Endodermal cell (in vitro differentiated cells): ENCODE data around the gene DUS2. TPM values are rescaled to one million over a fixed set of nuclear protein-coding genes. Genes with fewer than 3 reads are reported as not detected.

Experiments
- DNase-seq: peaks from one replicate; pipeline ENCODE4 v3.0.0-alpha.2; 2017
- H3K27ac ChIP-seq: 2 replicates; pipeline ENCODE4 v1.5.1; 2013; ENCODE audit warnings: mild to moderate bottlenecking, low read depth, low read length, moderate library complexity
- H3K27me3 ChIP-seq: 2 replicates; pipeline ENCODE4 v1.6.1; 2013; ENCODE audit warnings: mild to moderate bottlenecking, low read length, moderate library complexity; ENCODE audit not compliant: insufficient read depth, control insufficient read depth, poor library complexity, severe bottlenecking
- H3K36me3 ChIP-seq: 2 replicates; pipeline ENCODE4 v1.7.0; 2013; ENCODE audit warnings: mild to moderate bottlenecking, low read length, moderate library complexity; ENCODE audit not compliant: control insufficient read depth, insufficient read depth
- H3K4me1 ChIP-seq: one replicate; pipeline ENCODE4 v1.7.0; 2013; ENCODE audit warnings: low read length; ENCODE audit not compliant: control insufficient read depth, insufficient read depth
- H3K4me3 ChIP-seq: 2 replicates; pipeline ENCODE4 v1.5.1; 2013; ENCODE audit warnings: mild to moderate bottlenecking, low read length, moderate library complexity
- H3K9ac ChIP-seq: 2 replicates; pipeline ENCODE4 v1.6.1; 2013; ENCODE audit warnings: mild to moderate bottlenecking, low read length, moderate library complexity; ENCODE audit not compliant: poor library complexity, severe bottlenecking; ENCODE audit errors: extremely low read depth
- H3K9me3 ChIP-seq: 2 replicates; pipeline ENCODE4 v1.6.1; 2013; ENCODE audit warnings: mild to moderate bottlenecking, low read length, moderate library complexity; ENCODE audit not compliant: control insufficient read depth
- H3K27ac Mint-ChIP-seq: 2 replicates; pipeline ENCODE4 v1.8.0; 2020; ENCODE audit warnings: mixed read lengths
- H3K27me3 Mint-ChIP-seq: 2 replicates; pipeline ENCODE4 v1.8.0; 2021; ENCODE audit warnings: mild to moderate bottlenecking, mixed read lengths; ENCODE audit not compliant: insufficient read depth
- H3K36me3 Mint-ChIP-seq: 2 replicates; pipeline ENCODE4 v1.8.0; 2020; ENCODE audit warnings: low read depth, mixed read lengths
- H3K4me1 Mint-ChIP-seq: 2 replicates; pipeline ENCODE4 v1.8.0; 2020; ENCODE audit warnings: mixed read lengths
- H3K4me3 Mint-ChIP-seq: 2 replicates; pipeline ENCODE4 v1.8.0; 2020; ENCODE audit warnings: mild to moderate bottlenecking, moderate library complexity, mixed read lengths
- H3K9me3 Mint-ChIP-seq: 2 replicates; pipeline ENCODE4 v1.8.0; 2020; ENCODE audit warnings: mild to moderate bottlenecking, mixed read lengths
- CTCF ChIP-seq: fragments of 200-600 bp; sonication (generic); conservative IDR thresholded peaks from 2 replicates; pipeline ENCODE4 v1.5.0; 2021; ENCODE audit warnings: antibody characterized with exemption, mild to moderate bottlenecking
- WGBS, 2 experiments: methylation state at CpG; one replicate each; pipeline versions ENCODE4 v1.1.5 to v1.1.7; 2013; ENCODE audit warnings: missing lambda C conversion rate in 2 of 2, mixed read lengths in 1 of 2; ENCODE audit not compliant: insufficient coverage in 1 of 2, insufficient read length in 1 of 2; 5-methylcytosine and 5-hydroxymethylcytosine counted together
- total RNA-seq, 2 donors: library from RNA; stranded (reverse); fragmentation: NEBNext Ultra II Directional in 1 of 2; extraction: Animal tissue kit (Norgen Biotek cat#: 25700) in 1 of 2; gene quantifications; 2 replicates in 1 of 2; 3 replicates in 1 of 2; pipeline ENCODE4 v1.2.1, GENCODE V29; 2021

The DUS2 gene
- total RNA-seq, 2 donors from 2014 or later = 23.4 to 24.0 TPM

GRCh38 chr16:68046106-68046505 is 23.0 kb downstream of the DUS2 start:
- WGBS, 2 experiments = 95 to 100% methylated on average over 5 to 7 of the region's 7 CpGs
- no peak overlapping the region for H3K4me3 ChIP-seq
- no peak for TF ChIP-seq CTCF
- no peak overlapping the region for H3K27ac ChIP-seq
- peaks cover 40% of the 10 kb centered on the region for H3K36me3 ChIP-seq
- H3K36me3 Mint-ChIP-seq = peaks cover 42% of the 10 kb centered on the region
- no peak for DNase-seq
- no peaks in the 10 kb centered on the region for H3K9me3 ChIP-seq
- H3K4me1 ChIP-seq = no peaks in the 10 kb centered on the region
- H3K27ac Mint-ChIP-seq = no peak overlapping the region
- H3K27me3 ChIP-seq = no peaks in the 10 kb centered on the region
- no peaks in the 10 kb centered on the region for H3K4me1 Mint-ChIP-seq
- no peaks in the 10 kb centered on the region for H3K9me3 Mint-ChIP-seq
- H3K4me3 Mint-ChIP-seq = no peak overlapping the region
- no peak overlapping the region for H3K9ac ChIP-seq
- H3K27me3 Mint-ChIP-seq = no peaks in the 10 kb centered on the region

GRCh38 chr16:68047987-68048386 is 24.9 kb downstream of the DUS2 start:
- 96 to 100% methylated on average over 1 to 2 of the region's 2 CpGs for WGBS, 2 experiments
- H3K27ac ChIP-seq = no peak overlapping the region
- Mint-ChIP-seq H3K9me3 (no peaks in the 10 kb centered on the region), H3K4me3 (no peak overlapping the region), H3K4me1 (no peaks in the 10 kb centered on the region), H3K27me3 (no peaks in the 10 kb centered on the region), H3K36me3 (peaks cover 48% of the 10 kb centered on the region), H3K27ac (no peak overlapping the region)
- H3K4me3 ChIP-seq = no peak overlapping the region
- no peaks in the 10 kb centered on the region for H3K9me3 ChIP-seq
- no peak for DNase-seq
- H3K36me3 ChIP-seq = peaks cover 36% of the 10 kb centered on the region
- H3K9ac ChIP-seq = no peak overlapping the region
- TF ChIP-seq CTCF = no peak
- H3K27me3 ChIP-seq = no peaks in the 10 kb centered on the region
- H3K4me1 ChIP-seq = no peaks in the 10 kb centered on the region

GRCh38 chr16:68049449-68049848 is 26.4 kb downstream of the DUS2 start:
- Histone ChIP-seq H3K27ac (no peak overlapping the region), H3K27me3 (no peaks in the 10 kb centered on the region), H3K36me3 (peaks cover 40% of the 10 kb centered on the region), H3K4me3 (no peak overlapping the region), H3K9ac (no peak overlapping the region), H3K9me3 (no peaks in the 10 kb centered on the region), H3K4me1 (no peaks in the 10 kb centered on the region)
- no peak for TF ChIP-seq CTCF
- no peaks in the 10 kb centered on the region for H3K27me3 Mint-ChIP-seq
- no peak for DNase-seq
- H3K4me3 Mint-ChIP-seq = no peak overlapping the region
- H3K4me1 Mint-ChIP-seq = no peaks in the 10 kb centered on the region
- H3K36me3 Mint-ChIP-seq = peaks cover 59% of the 10 kb centered on the region
- WGBS, 2 experiments = 95 to 100% methylated on average over 2 of the region's 2 CpGs
- H3K27ac Mint-ChIP-seq = no peak overlapping the region
- no peaks in the 10 kb centered on the region for H3K9me3 Mint-ChIP-seq
